Measurements from ENCODE around the gene MPIG6B. TPM values are rescaled to one million over a fixed set of nuclear protein-coding genes. Genes with fewer than 3 reads are reported as not detected.

MPIG6B gene
- total RNA-seq, 1 donor from 2014 or later: not detected

DNA sequence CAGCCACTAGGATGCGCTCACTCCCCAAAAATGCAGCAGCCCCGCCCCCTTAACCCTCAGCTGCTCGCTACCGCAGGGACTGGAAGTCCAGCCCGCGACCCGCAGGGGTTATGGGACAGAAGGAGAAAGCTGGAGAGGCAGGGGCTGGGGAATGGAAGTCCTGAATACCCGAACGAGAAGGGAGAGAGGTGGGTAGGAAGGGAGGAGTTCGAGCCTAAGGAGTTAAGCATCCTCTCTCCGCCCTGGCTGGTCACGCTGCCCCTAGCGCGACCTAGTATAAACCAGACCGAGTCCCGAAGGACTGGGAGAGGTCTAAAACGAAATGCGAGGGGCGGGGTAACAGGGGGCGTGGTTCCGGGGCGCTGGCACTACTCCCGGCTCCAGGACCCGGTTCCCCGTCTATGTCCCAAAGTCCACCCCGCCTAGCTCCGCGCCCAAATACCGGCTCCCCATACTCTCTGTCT, 6.4 kb downstream of the MPIG6B start:
- no peaks in the 10 kb centered on the region for H3K9me3 Mint-ChIP-seq (ENCODE audit: unreplicated experiment)
- H3K36me3 Mint-ChIP-seq (ENCODE audit: unreplicated experiment): peaks cover 43% of the 10 kb centered on the region

DNA sequence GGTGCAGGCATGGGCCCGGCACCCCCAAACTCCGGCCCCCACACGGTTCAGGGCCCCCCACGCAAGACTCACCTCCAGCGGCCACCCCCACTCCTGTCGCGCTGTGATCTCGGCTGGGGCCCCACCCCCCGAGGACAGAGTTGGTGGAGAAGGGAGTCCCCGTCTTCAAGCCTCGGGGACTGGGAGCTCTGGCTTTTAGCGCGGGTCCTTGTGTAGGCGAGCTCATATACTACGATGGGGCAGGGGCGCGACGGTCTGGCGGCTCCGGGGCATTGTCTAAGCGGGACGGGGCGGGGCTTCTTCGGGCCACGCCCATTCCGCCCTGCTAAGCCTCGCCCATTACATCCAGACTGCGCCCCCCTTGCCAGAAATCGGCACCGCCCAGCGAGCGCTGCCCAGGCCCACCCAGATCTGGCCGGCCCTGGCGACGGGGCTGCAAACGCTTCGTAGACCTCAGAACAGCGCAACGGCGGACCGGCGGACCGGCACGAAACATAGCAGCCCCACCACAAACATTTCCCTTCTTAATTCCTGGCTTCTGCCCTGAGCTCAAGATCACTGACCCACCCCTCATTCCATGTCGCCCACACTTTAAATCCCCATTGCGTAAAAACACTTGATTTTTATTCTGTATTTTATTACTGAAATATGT, 6.9 kb downstream of the MPIG6B start:
- Mint-ChIP-seq H3K4me1 (ENCODE audit: unreplicated experiment) (peaks cover 41% of the 10 kb centered on the region), H3K27me3 (ENCODE audit: unreplicated experiment) (no peaks in the 10 kb centered on the region), H3K9me3 (ENCODE audit: unreplicated experiment) (no peaks in the 10 kb centered on the region), H3K36me3 (ENCODE audit: unreplicated experiment) (peaks cover 42% of the 10 kb centered on the region), H3K27ac (ENCODE audit: unreplicated experiment) (peak overlapping the region; percentile 95), H3K4me3 (ENCODE audit: unreplicated experiment) (peak overlapping the region; percentile 99)
- TF ChIP-seq, protein P1, sequence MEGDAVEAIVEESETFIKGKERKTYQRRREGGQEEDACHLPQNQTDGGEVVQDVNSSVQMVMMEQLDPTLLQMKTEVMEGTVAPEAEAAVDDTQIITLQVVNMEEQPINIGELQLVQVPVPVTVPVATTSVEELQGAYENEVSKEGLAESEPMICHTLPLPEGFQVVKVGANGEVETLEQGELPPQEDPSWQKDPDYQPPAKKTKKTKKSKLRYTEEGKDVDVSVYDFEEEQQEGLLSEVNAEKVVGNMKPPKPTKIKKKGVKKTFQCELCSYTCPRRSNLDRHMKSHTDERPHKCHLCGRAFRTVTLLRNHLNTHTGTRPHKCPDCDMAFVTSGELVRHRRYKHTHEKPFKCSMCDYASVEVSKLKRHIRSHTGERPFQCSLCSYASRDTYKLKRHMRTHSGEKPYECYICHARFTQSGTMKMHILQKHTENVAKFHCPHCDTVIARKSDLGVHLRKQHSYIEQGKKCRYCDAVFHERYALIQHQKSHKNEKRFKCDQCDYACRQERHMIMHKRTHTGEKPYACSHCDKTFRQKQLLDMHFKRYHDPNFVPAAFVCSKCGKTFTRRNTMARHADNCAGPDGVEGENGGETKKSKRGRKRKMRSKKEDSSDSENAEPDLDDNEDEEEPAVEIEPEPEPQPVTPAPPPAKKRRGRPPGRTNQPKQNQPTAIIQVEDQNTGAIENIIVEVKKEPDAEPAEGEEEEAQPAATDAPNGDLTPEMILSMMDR (IDR thresholded peaks at IDR 0.05): no peak
- peak; percentile 96 for DNase-seq (ENCODE audit: extremely low spot score, unreplicated experiment)

More for the DNA sequence above, 6.4 kb downstream of the MPIG6B start:
- Mint-ChIP-seq H3K4me3 (ENCODE audit: unreplicated experiment) (peak overlapping the region; percentile 99), H3K27me3 (ENCODE audit: unreplicated experiment) (no peaks in the 10 kb centered on the region), H3K27ac (ENCODE audit: unreplicated experiment) (peak overlapping the region; percentile 95), H3K4me1 (ENCODE audit: unreplicated experiment) (peaks cover 35% of the 10 kb centered on the region)
- TF ChIP-seq, protein P1 (IDR thresholded peaks at IDR 0.05): peak; percentile 74
- DNase-seq (ENCODE audit: extremely low spot score, unreplicated experiment): peak; percentile 94

DNA sequence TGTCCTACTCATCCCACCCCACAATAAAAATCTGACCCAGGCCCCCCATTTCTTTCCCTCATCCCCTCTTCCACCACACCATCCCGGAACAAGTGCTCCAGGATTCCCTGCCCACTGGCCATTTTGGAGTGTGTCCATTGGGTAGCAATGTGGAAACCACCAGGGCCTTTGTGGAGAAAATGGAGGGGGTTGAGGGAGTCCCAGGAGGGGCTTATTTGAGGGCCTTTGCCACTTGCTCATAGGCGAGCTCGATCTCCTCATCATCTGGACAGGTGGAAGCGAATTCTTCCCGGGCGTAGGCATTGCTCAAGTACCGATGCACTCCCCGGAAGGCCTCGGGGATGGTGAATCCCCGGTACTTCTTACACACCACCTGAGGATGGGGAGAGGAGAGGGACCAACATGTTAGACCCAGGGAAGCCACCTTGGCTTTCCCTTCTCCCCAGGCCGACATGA, 7.5 kb downstream of the MPIG6B start:
- Mint-ChIP-seq H3K9me3 (ENCODE audit: unreplicated experiment) (no peaks in the 10 kb centered on the region), H3K4me1 (ENCODE audit: unreplicated experiment) (peaks cover 43% of the 10 kb centered on the region), H3K36me3 (ENCODE audit: unreplicated experiment) (peaks cover 40% of the 10 kb centered on the region), H3K4me3 (ENCODE audit: unreplicated experiment) (peak overlapping the region; percentile 99), H3K27ac (ENCODE audit: unreplicated experiment) (peak overlapping the region; percentile 95), H3K27me3 (ENCODE audit: unreplicated experiment) (no peaks in the 10 kb centered on the region)
- no peak for DNase-seq (ENCODE audit: extremely low spot score, unreplicated experiment)
- TF ChIP-seq, protein P1 (IDR thresholded peaks at IDR 0.05): no peak

DNA sequence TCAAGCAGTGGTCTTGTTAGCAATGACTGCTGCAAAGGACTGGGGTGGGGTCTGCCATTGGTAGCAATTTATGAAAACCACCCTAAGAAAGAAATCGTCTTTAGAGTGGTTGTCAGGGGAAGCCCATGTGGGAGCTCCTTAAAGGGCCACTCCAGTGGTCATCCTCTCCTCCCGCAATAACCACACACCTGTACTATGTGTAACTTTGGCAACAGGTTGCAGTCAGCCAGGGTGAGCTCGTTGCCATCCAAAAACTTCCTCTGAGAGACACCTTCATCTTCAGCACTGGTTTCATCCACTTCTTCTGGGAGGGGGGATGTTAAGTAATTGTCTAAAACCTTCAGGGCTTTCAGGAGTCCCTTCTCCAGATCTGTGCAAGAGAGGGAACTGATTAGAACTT, 8.9 kb downstream of the MPIG6B start:
- TF ChIP-seq, protein P1 (IDR thresholded peaks at IDR 0.05): no peak
- peak overlapping the region; percentile 1 for H3K27ac Mint-ChIP-seq (ENCODE audit: unreplicated experiment)
- H3K9me3 Mint-ChIP-seq (ENCODE audit: unreplicated experiment): no peaks in the 10 kb centered on the region
- no peak for DNase-seq (ENCODE audit: extremely low spot score, unreplicated experiment)
- peaks cover 27% of the 10 kb centered on the region for H3K36me3 Mint-ChIP-seq (ENCODE audit: unreplicated experiment)
- no peak overlapping the region for H3K4me3 Mint-ChIP-seq (ENCODE audit: unreplicated experiment)
- H3K27me3 Mint-ChIP-seq (ENCODE audit: unreplicated experiment): no peaks in the 10 kb centered on the region
- H3K4me1 Mint-ChIP-seq (ENCODE audit: unreplicated experiment): peaks cover 49% of the 10 kb centered on the region

DNA sequence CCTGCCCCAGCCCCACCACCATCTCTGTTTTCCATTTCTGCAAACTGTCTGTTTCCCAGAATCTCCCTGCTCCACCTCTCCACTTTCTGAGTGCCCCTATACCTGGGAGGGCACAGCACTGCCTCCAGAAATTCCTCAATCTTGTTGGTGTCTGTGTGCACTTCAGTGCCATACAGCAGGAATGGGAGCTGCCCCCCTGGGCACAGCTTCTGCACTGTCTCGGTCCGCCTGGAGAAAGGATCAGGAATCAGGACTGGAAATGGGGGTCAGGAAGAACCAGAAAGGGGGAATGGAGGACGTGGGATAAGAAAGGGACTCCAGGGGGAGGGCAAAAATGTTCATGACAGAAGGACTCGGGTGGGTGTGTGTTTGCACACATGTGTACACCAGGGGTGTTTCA, 10.6 kb downstream of the MPIG6B start:
- no peak for DNase-seq (ENCODE audit: extremely low spot score, unreplicated experiment)
- Mint-ChIP-seq H3K9me3 (ENCODE audit: unreplicated experiment) (no peaks in the 10 kb centered on the region), H3K4me1 (ENCODE audit: unreplicated experiment) (peaks cover 61% of the 10 kb centered on the region), H3K4me3 (ENCODE audit: unreplicated experiment) (peak overlapping the region; percentile 99), H3K36me3 (ENCODE audit: unreplicated experiment) (peaks cover 21% of the 10 kb centered on the region), H3K27ac (ENCODE audit: unreplicated experiment) (peak overlapping the region; percentile 96), H3K27me3 (ENCODE audit: unreplicated experiment) (no peaks in the 10 kb centered on the region)
- TF ChIP-seq, protein P1 (IDR thresholded peaks at IDR 0.05): no peak

All from osteocyte (in vitro differentiated cells).